ENCODE data around the gene ICOS.

The ICOS gene

GRCh38 chr2:203936535-203936934 lies at the start of gene ICOS:
Gene ICOS (plus strand): TSS chr2:203936763. CDS start chr2:203936815, 52 bp downstream.
- DNase-seq (ENCODE audit: low spot score) = no peak

GRCh38 chr2:203887677-203888076 lies 48.9 kb upstream of the ICOS start:
- no peak for DNase-seq (ENCODE audit: low spot score)

GRCh38 chr2:203889542-203889941 lies 47.0 kb upstream of the ICOS start:
- no peak for DNase-seq (ENCODE audit: low spot score)

- no peak for DNase-seq (ENCODE audit: low spot score)
Measured at GRCh38 chr2:203889944-203890343, 46.6 kb upstream of the ICOS start.

GRCh38 chr2:203890733-203891132 lies 45.8 kb upstream of the ICOS start:
- no peak for DNase-seq (ENCODE audit: low spot score)

- DNase-seq (ENCODE audit: low spot score) = no peak
Measured at GRCh38 chr2:203891474-203891873, 45.1 kb upstream of the ICOS start.

- no peak for DNase-seq (ENCODE audit: low spot score)
Measured at GRCh38 chr2:203892207-203892606, 44.4 kb upstream of the ICOS start.

GRCh38 chr2:203893401-203893800 lies 43.2 kb upstream of the ICOS start:
- no peak for DNase-seq (ENCODE audit: low spot score)

GRCh38 chr2:203893840-203894239 lies 42.7 kb upstream of the ICOS start:
- no peak for DNase-seq (ENCODE audit: low spot score)

- DNase-seq (ENCODE audit: low spot score) = no peak
Measured at GRCh38 chr2:203894262-203894661, 42.3 kb upstream of the ICOS start.

GRCh38 chr2:203897544-203897943 lies 39.0 kb upstream of the ICOS start:
- DNase-seq (ENCODE audit: low spot score) = no peak

- DNase-seq (ENCODE audit: low spot score) = no peak
Measured at GRCh38 chr2:203898657-203899056, 37.9 kb upstream of the ICOS start.

GRCh38 chr2:203900253-203900652 lies 36.3 kb upstream of the ICOS start:
- DNase-seq (ENCODE audit: low spot score) = no peak

- no peak for DNase-seq (ENCODE audit: low spot score)
Measured at GRCh38 chr2:203904022-203904421, 32.5 kb upstream of the ICOS start.

GRCh38 chr2:203905656-203906055 lies 30.9 kb upstream of the ICOS start:
- DNase-seq (ENCODE audit: low spot score) = no peak

GRCh38 chr2:203908066-203908796 lies 28.3 kb upstream of the ICOS start:
- no peak for DNase-seq (ENCODE audit: low spot score)

- no peak for DNase-seq (ENCODE audit: low spot score)
Measured at GRCh38 chr2:203908797-203909185, 27.8 kb upstream of the ICOS start.

- DNase-seq (ENCODE audit: low spot score) = peak; percentile 30
Measured at GRCh38 chr2:203909261-203909967, 27.1 kb upstream of the ICOS start.

GRCh38 chr2:203909974-203910373 lies 26.6 kb upstream of the ICOS start:
- no peak for DNase-seq (ENCODE audit: low spot score)

GRCh38 chr2:203913947-203914346 lies 22.6 kb upstream of the ICOS start:
- no peak for DNase-seq (ENCODE audit: low spot score)

GRCh38 chr2:203914546-203915182 lies 21.9 kb upstream of the ICOS start:
- DNase-seq (ENCODE audit: low spot score) = peak; percentile 16

GRCh38 chr2:203915256-203915655 lies 21.3 kb upstream of the ICOS start:
- DNase-seq (ENCODE audit: low spot score) = no peak

- no peak for DNase-seq (ENCODE audit: low spot score)
Measured at GRCh38 chr2:203916756-203917155, 19.8 kb upstream of the ICOS start.

Measured in NAMALWA (cell line).